RWPE1 (cell line): Measurements from ENCODE around the gene KIF7.

Experiments
- CTCF ChIA-PET: fragments of 350-600 bp; sonication (Branson Sonifier 250); formaldehyde crosslinking; extraction: SDS; loops from one replicate; lab custom pipeline; 2021; lab: Yijun Ruan, JAX
- POLR2A ChIA-PET: fragments of 400-600 bp; formaldehyde crosslinking; extraction: SDS; loops from one replicate; lab custom pipeline; 2020; ENCODE audit warnings: antibody characterized with exemption; ENCODE audit not compliant: low non-redundant PET; lab: Yijun Ruan, JAX
- DNase-seq: peaks from one replicate; pipeline ENCODE4 v3.0.0; 2012; ENCODE audit warnings: low spot score
- H3K27ac ChIP-seq: fragments of 450-650 bp; 2 replicates; pipeline ENCODE4 v1.5.1; 2017
- CTCF ChIP-seq: fragments of 450-650 bp; conservative IDR thresholded peaks from 2 replicates; pipeline ENCODE4 v1.5.1; 2017; ENCODE audit warnings: low read depth, mild to moderate bottlenecking

Gene KIF7

GRCh38 chr15:89686522-89686921 lies 31.3 kb upstream of the KIF7 start:
- no peak overlapping the region for H3K27ac ChIP-seq

GRCh38 chr15:89685995-89686394 lies 30.7 kb upstream of the KIF7 start:
- no peak for DNase-seq
- CTCF ChIA-PET, result interaction anchor here (0.6 kb wide), 1 partner anchor 14 kb away, joined by 3 read pairs; no protein-coding TSS in a partner anchor
- H3K27ac ChIP-seq, result no peak overlapping the region
- no peak for TF ChIP-seq CTCF
- POLR2A ChIA-PET, result no interaction called here

More at GRCh38 chr15:89686522-89686921, 31.3 kb upstream of the KIF7 start:
- CTCF ChIA-PET, result interaction anchor here (0.6 kb wide), 1 partner anchor 14 kb away, joined by 3 read pairs; no protein-coding TSS in a partner anchor
- TF ChIP-seq CTCF, result no peak
- DNase-seq, result no peak
- POLR2A ChIA-PET, result no interaction called here

- no peak for TF ChIP-seq CTCF
- DNase-seq, result no peak
- ChIA-PET POLR2A (no interaction called here), CTCF (no interaction called here)
- H3K27ac ChIP-seq, result no peak overlapping the region
Measured at GRCh38 chr15:89681146-89681545, 25.9 kb upstream of the KIF7 start.

DNA sequence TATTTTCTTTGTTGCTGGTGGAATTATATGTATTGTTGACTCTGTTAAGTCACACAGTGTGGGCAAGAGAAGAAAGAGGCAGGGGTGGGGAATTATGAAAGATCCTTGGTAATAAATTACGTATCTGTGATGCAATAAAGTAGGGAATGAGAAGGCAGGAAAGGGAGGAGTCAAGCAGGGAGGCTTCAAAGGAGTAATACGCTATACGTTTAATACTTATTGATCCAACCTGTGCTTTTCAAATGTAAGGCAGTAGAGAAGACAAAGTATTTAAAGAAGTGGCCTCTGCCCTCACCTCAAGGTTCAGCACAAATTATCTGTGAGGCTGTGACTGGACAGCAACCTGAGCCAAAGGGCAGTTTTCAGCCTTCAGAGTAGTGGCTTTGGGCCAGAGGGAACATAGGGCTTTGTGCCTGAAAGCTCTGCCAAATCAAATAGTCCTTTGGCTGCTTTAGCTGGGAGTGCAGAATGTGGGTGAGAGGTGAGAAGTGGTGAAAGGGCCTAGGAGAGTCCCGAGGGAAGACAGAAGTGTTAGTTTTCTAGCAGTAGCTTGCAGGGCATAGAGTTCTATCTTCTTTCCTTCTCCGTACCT lies 25.1 kb upstream of the KIF7 start:
- no peak for TF ChIP-seq CTCF
- no peak for DNase-seq
- ChIA-PET CTCF (no interaction called here), POLR2A (no interaction called here)
- H3K27ac ChIP-seq, result peak overlapping the region; percentile 59

GRCh38 chr15:89679212-89679611 lies 23.9 kb upstream of the KIF7 start, which contains the start of gene PLIN1:
TSS of gene PLIN1 (minus strand) at chr15:89679367. CDS start at chr15:89677489, 1,878 bp downstream.
- ChIA-PET CTCF (no interaction called here), POLR2A (no interaction called here)
- no peak for TF ChIP-seq CTCF
- no peak for DNase-seq
- no peak within 1 kb of the TSS for H3K27ac ChIP-seq

DNA sequence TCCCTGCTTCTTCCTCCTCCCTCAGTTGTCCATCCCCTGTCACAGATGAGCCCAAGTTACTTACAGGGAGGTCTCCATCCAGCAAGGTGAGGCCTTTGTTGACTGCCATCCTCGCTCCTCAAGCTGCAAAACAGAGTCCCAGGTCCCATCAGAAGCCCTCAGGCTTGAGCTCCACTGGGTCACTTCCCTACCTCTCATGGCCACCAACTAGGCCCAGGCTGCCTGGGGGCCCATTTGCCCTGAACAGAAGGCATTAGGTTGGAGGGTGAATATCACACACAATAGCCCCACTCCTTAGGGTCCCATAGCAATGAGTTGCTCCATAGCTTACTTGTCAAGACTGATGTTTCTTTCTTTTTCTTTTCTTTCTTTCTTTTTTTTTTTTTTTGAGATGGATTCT lies 22.1 kb upstream of the KIF7 start:
- TF ChIP-seq CTCF, result no peak
- no peak for DNase-seq
- no peak overlapping the region for H3K27ac ChIP-seq
- ChIA-PET CTCF (no interaction called here), POLR2A (interaction anchor here (0.7 kb wide), 1 partner anchor 269 kb away, joined by 9 read pairs; no protein-coding TSS in a partner anchor)
